Measurements from ENCODE around the gene ARRDC1.
"Not testable (repeated sequence)": the region's sequence is repeated elsewhere in the genome, so short reads cannot be mapped to it uniquely, and the experiment has no call there.

Gene ARRDC1

GRCh38 chr9:137583347-137583746, 22.1 kb upstream of the ARRDC1 start:
- no peak for DNase-seq (ENCODE audit: insufficient read length, low spot score)
- no peak for FAIRE-seq

GRCh38 chr9:137583957-137584356, 21.5 kb upstream of the ARRDC1 start:
- no peak for DNase-seq (ENCODE audit: insufficient read length, low spot score)
- FAIRE-seq = no peak

- no peak for DNase-seq (ENCODE audit: insufficient read length, low spot score)
- no peak for FAIRE-seq
Observed at GRCh38 chr9:137586854-137587253, 18.6 kb upstream of the ARRDC1 start.

GRCh38 chr9:137588311-137588710, 17.2 kb upstream of the ARRDC1 start:
- FAIRE-seq (no peak), DNase-seq (ENCODE audit: insufficient read length, low spot score) (no peak)

- FAIRE-seq = no peak
Observed at GRCh38 chr9:137588891-137589290, 16.6 kb upstream of the ARRDC1 start.

GRCh38 chr9:137589441-137590122, 15.9 kb upstream of the ARRDC1 start:
- no peak for DNase-seq (ENCODE audit: insufficient read length, low spot score)
- no peak for FAIRE-seq

More at GRCh38 chr9:137588891-137589290, 16.6 kb upstream of the ARRDC1 start:
- no peak for DNase-seq (ENCODE audit: insufficient read length, low spot score)

- FAIRE-seq (no peak), DNase-seq (ENCODE audit: insufficient read length, low spot score) (no peak)
Observed at GRCh38 chr9:137590123-137590468, 15.4 kb upstream of the ARRDC1 start.

- FAIRE-seq = peak; percentile 96
- peak; percentile 94 for DNase-seq (ENCODE audit: insufficient read length, low spot score)
Observed at GRCh38 chr9:137590469-137591383, 14.8 kb upstream of the ARRDC1 start, which contains the start of gene ZMYND19. TSS of gene ZMYND19 (minus strand) at chr9:137590512. CDS start at chr9:137590263, 249 bp downstream.

- FAIRE-seq (no peak), DNase-seq (ENCODE audit: insufficient read length, low spot score) (no peak)
Observed at GRCh38 chr9:137592767-137593166, 12.7 kb upstream of the ARRDC1 start.

- FAIRE-seq = no peak
- no peak for DNase-seq (ENCODE audit: insufficient read length, low spot score)
Observed at GRCh38 chr9:137593176-137593575, 12.3 kb upstream of the ARRDC1 start.

GRCh38 chr9:137596577-137596976, 8.9 kb upstream of the ARRDC1 start:
- DNase-seq (ENCODE audit: insufficient read length, low spot score); FAIRE-seq: not testable (repeated sequence)

- FAIRE-seq = no peak
- no peak for DNase-seq (ENCODE audit: insufficient read length, low spot score)
Observed at GRCh38 chr9:137598943-137599342, 6.5 kb upstream of the ARRDC1 start.

- DNase-seq (ENCODE audit: insufficient read length, low spot score) = no peak
- no peak for FAIRE-seq
Observed at GRCh38 chr9:137602661-137603060, 2.8 kb upstream of the ARRDC1 start.

GRCh38 chr9:137603879-137604278, 1.6 kb upstream of the ARRDC1 start:
- DNase-seq (ENCODE audit: insufficient read length, low spot score) (no peak), FAIRE-seq (no peak)

GRCh38 chr9:137604345-137605086, 970 bp upstream of the ARRDC1 start:
- DNase-seq (ENCODE audit: insufficient read length, low spot score) (no peak), FAIRE-seq (no peak)

GRCh38 chr9:137606005-137606621, 627 bp downstream of the ARRDC1 start:
- DNase-seq (ENCODE audit: insufficient read length, low spot score) (no peak), FAIRE-seq (no peak)

- FAIRE-seq (no peak), DNase-seq (ENCODE audit: insufficient read length, low spot score) (no peak)
Observed at GRCh38 chr9:137606734-137607138, 1.2 kb downstream of the ARRDC1 start.

- FAIRE-seq (no peak), DNase-seq (ENCODE audit: insufficient read length, low spot score) (no peak)
Observed at GRCh38 chr9:137607141-137607857, 1.8 kb downstream of the ARRDC1 start.

GRCh38 chr9:137610944-137611343, 5.5 kb downstream of the ARRDC1 start:
- FAIRE-seq (no peak), DNase-seq (ENCODE audit: insufficient read length, low spot score) (no peak)
